Activated CD8-positive, alpha-beta memory T cell treated with anti-CD3 and anti-CD28 coated beads for 24 hours (primary cell): ENCODE measurements around the gene RAI14.
"Not testable (repeated sequence)": the region's sequence is repeated elsewhere in the genome, so short reads cannot be mapped to it uniquely, and the experiment has no call there.

Experiments
- DNase-seq: peaks from one replicate; pipeline ENCODE4 v3.0.0-alpha.2; 2020

Gene RAI14

GRCh38 chr5:34830827-34831226 lies 174.7 kb downstream of the RAI14 start:
- DNase-seq: not testable (repeated sequence)

- no peak for DNase-seq
Observed at GRCh38 chr5:34831303-34831702, 175.2 kb downstream of the RAI14 start.

- DNase-seq: no peak
Observed at GRCh38 chr5:34832568-34832967, 176.4 kb downstream of the RAI14 start.

GRCh38 chr5:34833090-34833489 lies 177.0 kb downstream of the RAI14 start:
- DNase-seq: no peak

GRCh38 chr5:34833976-34834793 lies 178.1 kb downstream of the RAI14 start:
- DNase-seq: no peak

GRCh38 chr5:34834794-34835089 lies 178.6 kb downstream of the RAI14 start:
- no peak for DNase-seq

DNA sequence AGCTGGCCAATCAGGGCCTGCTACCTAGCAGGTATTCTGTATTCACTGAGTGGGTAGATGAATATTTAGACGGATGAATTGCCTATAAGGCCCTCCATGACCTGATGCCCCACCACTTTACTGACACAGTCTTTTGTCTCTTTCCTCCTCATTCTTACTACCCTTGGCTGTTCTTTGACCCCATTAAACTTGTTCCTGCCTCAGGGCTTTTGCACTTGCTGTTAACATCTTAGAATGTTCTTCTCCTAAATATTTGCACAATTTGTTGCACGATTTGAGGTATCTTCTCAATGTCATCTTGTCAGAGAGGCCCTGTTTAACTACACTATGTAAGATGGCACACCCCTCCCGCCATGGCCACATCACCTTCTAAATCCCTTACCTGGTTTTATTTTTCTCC lies 179.5 kb downstream of the RAI14 start:
- DNase-seq: no peak

- DNase-seq: peak; percentile 94
Observed at GRCh38 chr5:34838785-34839714, 182.9 kb downstream of the RAI14 start, which contains the start of gene TTC23L. Gene TTC23L (plus strand): TSS chr5:34839164. CDS start chr5:34840672, 1,508 bp downstream.

DNA sequence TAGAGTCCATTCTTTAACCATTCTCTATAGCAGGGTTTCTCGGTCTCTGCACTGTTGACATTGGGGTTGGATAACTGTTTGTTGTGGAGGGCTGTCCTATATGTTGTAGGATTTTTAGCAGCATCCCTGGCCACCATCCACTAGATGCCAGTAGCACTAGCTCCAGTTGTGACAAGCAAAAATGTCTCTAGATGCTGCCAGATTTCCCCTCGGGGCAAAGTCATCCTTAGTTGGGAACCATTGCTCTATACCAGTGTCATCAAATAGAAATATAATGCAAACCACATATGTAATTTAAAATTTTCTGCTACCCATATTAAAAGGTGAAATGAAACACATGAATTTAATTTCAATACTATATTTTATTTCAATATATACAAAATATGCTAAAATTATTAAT lies 185.7 kb downstream of the RAI14 start:
- DNase-seq: no peak

DNA sequence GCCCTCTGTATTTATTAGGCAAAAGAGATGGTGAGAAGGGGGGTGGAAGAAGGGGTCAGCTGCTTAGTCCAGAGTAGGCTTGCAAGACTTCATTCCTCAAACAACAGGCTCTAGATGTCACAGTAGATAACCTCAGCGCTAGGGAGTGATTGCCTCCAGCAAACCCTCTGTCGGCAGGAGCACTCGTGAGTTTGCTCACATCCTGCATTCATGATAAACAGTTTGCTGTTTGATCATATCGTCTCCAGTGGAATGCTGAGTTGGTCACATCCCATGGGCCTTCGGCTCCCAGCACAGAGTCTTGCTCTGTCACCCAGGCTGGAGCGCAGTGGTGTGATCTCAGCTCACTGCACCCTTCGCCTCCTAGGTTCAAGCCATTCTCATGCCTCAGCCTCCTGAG lies 186.4 kb downstream of the RAI14 start:
- DNase-seq: no peak

DNA sequence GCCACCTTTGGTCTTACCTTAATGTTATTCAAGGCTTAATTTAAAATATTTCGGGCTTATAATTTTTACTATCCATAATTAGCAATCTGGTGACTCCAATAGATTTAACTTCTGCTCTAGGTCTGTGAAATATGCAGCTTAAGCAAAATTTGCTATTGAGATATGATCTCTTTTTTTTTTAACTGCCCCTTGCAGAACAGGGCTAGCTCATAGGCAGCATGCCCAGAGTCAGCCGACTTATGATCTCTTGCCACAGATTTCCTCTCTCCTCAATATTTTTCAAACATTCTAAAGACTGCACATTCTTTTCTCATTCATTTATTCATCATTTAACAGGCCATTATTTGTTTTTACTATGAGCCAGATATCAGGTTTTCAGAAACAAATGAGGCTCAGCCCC lies 187.4 kb downstream of the RAI14 start:
- no peak for DNase-seq

DNA sequence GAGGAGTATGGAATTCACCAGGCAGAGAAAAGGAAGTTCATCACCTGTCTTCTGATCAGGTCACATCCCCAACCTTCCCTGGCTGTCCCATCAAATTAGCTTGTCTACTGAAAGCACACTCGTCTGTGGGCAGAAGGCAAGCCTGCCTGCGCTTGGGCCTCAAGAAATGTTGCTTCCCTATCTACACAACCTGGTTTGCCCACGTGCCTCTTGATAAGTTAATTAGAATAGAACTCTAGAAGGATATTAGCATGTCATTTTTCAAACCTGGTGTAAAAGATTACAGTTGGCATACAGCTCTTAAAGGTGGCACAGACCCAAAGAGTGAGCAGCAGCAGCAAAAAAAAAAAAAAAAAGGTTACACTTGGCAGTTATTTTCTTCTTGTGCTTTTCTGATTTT lies 188.0 kb downstream of the RAI14 start:
- DNase-seq: no peak

DNA sequence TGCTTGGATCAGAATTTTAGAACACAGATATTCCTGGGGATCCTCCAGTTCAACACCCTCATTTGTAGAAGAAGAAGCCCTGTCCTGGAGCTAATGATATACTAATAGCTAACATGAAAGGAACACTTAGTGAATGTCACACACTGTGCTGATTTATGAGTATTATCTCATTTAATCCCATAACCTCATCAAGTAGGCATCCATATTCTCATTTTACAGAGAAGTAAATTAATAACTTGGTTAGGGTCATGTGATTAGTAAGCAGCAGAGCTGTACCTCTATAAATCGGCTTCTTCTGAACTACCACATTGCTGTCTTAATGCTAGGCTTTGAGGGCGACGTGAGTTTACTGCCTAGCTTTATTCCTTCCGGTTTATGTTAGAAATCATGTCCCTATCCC lies 188.9 kb downstream of the RAI14 start:
- DNase-seq: no peak

- DNase-seq: no peak
Observed at GRCh38 chr5:34847056-34847455, 190.9 kb downstream of the RAI14 start.

DNA sequence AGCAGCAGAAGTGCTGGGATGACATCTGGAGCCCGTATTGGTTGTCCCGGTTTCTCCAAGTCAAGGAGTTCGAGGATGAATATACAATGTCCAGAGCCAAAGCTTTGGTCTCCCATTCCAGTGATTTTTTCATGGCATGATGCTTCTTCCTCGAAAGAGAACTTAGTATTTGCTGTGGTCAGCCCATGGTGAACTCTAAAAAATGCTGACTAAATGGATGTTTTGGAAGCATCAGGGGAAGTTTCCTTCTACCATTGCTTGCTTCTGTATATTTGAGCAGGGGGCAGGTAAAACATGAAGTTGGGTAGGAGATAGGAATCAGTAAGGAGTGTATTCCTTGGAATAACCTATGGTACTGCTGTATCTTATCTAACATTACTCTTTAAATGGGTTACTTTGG lies 191.4 kb downstream of the RAI14 start:
- no peak for DNase-seq

GRCh38 chr5:34848230-34848629 lies 192.1 kb downstream of the RAI14 start:
- DNase-seq: no peak

DNA sequence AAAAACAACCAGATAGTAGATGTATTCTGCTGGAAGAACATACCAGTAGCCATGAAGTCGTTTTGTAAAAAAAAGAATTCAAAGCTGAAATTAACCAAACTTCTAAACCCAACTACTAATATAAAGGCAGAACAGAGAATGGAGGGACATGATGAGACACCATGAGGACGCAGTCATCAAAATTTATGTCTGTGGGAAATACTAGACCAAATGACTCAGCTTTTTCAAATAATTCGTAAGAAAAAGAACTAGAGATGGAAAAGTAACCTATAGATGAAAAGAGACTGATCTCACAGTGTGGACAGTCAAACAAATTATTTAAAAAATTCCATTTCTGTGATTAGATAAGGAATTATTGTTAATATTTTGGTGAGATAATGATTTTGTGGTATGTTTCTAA lies 193.1 kb downstream of the RAI14 start:
- no peak for DNase-seq

- DNase-seq: no peak
Observed at GRCh38 chr5:34854459-34855174, 198.5 kb downstream of the RAI14 start.

DNA sequence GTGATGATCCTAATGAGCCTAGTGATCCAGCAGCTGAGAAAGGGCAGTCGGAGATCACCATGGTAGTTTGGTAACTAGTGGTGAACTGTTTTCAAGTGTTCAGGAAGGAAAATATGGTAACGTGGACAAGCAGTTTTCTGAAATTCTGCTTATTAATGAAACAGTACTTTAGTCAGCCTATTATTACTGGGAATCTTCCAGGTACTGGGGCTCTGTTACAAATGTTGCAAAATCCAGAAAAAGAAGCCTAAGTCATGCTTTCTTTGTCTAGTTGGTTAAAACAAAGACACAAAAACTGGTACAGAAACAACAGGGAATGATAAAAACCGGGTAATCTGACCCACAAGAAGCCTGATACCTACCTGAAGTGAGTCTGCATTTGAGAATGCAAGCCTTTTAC lies 201.0 kb downstream of the RAI14 start:
- no peak for DNase-seq

DNA sequence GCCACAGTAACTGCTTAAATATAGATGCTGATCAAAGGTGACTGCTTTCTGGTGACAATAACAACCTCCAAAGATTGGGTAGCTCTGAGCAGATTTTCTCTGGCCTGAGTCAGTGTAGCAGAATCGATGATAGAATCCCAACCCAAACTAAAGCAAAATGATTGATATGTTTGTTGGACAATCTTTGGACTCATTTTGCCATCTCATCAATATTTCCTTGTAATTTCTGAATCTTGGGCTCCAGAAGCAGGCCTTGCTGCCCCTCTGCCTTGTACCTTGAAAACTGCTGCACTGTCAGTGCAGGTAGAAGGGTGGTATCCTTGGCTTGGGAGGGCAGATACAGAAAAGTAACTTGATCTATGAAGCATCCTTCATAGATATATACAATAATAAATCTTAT lies 201.8 kb downstream of the RAI14 start:
- no peak for DNase-seq

GRCh38 chr5:34858790-34859189 lies 202.7 kb downstream of the RAI14 start:
- DNase-seq: no peak

DNA sequence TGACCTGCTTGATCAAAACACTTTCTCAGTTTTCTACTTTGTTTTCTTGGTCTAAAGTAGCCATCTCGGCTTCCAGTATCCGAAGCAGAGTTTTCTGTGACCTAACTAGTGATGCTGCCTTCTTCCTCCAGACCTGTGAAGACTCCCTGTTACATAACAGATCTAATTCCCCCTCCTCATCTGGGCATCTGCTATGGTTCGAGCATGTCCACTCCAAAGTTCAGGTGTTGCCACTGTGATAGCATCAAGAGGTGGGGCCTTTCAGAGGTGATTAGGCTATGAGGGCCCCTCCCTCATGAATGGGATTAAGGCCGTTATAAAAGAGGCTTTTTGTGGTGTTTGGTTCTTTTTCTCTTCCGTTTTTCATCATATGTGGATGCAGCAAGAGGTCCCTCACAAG lies 203.1 kb downstream of the RAI14 start:
- DNase-seq: no peak

- DNase-seq: no peak
Observed at GRCh38 chr5:34863946-34864345, 207.8 kb downstream of the RAI14 start.

DNA sequence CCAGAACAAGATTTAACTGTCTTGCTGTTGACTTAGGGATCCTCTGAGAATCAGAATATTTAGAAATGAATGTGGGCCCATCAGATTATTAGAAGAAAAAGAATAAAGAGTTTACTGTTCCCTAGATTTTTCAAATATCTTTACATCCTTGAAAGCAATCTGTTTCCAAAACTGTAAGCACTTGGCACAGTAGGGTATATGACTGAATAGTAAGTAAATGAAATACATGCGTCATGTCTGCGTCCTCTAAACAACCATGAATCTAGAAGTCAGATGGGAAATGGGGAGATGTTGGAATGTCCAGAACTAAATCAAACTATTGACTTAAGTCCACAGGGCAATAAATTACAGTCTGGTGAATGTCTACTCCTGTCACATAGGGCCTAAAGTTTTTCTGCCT lies 209.0 kb downstream of the RAI14 start:
- no peak for DNase-seq
